Measurements from ENCODE around the gene CCDC92B.

The CCDC92B gene

DNA sequence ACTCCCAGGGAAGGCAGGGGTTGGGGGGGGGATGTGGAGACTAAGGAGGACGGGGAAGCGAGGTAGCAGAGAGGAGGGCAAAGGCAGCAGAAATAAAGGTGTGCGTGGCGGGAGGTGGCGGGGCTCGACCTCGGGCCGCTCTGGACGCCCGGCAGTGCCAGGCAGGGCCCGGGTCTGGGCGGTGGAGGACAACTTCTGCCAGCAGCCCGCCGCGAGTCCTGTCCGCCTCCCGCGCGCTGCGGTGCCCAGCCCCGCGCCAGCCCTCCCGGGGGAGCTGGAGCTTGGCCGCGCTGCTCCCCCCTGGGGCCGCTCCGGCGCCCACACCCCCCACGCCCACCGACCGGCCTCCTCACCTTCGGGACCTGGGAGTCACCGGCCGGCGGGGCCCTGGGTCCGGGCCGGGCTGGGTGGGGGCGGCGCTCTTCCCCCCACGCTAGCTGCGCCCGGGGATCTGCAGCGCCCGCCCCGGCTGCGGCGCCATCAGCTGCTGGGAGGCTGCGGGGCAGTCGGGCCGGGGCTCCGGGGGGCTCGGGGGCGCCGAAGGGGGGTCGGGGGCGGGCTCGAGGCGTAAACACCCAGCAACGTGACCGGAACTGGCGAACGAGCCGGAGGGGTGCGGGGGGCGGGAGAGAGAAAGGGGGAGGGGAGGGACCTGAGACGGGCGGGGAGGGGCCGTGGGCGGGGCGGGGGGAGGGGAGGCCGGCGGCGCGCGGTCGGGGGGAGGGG lies at the start of gene CCDC92B:
CCDC92B (minus strand) TSS at position 595 of the 726 bp plus-strand sequence. CDS start 14,507 bp downstream, outside the sequence.
- no peak within 1 kb of the TSS for H3K4me3 ChIP-seq (ENCODE audit: low read depth, low read length)
- DNase-seq (ENCODE audit: low read depth) = no peak
- no peak for TF ChIP-seq POLR2A (IDR thresholded peaks at IDR 0.05; ENCODE audit: extremely low read depth, insufficient read length)
- TF ChIP-seq MYC (IDR thresholded peaks at IDR 0.05; ENCODE audit: low read depth, low read length) = no peak
- TF ChIP-seq, protein P1, sequence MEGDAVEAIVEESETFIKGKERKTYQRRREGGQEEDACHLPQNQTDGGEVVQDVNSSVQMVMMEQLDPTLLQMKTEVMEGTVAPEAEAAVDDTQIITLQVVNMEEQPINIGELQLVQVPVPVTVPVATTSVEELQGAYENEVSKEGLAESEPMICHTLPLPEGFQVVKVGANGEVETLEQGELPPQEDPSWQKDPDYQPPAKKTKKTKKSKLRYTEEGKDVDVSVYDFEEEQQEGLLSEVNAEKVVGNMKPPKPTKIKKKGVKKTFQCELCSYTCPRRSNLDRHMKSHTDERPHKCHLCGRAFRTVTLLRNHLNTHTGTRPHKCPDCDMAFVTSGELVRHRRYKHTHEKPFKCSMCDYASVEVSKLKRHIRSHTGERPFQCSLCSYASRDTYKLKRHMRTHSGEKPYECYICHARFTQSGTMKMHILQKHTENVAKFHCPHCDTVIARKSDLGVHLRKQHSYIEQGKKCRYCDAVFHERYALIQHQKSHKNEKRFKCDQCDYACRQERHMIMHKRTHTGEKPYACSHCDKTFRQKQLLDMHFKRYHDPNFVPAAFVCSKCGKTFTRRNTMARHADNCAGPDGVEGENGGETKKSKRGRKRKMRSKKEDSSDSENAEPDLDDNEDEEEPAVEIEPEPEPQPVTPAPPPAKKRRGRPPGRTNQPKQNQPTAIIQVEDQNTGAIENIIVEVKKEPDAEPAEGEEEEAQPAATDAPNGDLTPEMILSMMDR (IDR thresholded peaks at IDR 0.05; ENCODE audit: low read depth, low read length) = no peak
- TF ChIP-seq, protein P2, sequence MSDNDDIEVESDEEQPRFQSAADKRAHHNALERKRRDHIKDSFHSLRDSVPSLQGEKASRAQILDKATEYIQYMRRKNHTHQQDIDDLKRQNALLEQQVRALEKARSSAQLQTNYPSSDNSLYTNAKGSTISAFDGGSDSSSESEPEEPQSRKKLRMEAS (IDR thresholded peaks at IDR 0.05; ENCODE audit: low read depth, low read length) = no peak

DNA sequence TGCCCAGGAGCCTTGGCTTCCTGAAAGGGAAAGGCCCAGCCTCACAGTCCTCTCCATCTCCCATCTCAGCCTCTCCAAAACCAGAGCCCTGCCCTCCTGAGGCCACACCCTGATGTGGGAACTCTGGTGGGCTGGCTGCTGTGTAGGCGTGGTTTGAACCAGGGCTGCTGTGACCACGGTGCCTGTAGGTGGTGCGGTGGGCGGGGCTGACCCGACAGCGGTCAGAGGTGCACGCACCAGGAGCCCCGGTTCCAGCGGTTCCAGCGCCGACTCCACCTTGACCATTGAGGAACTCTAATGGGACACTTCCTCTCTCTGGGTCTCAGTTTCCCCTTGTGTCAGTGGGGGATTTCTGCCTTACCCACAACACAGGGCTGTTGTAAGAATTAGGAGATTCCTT lies 49.2 kb upstream of the CCDC92B start:
- no peak for DNase-seq (ENCODE audit: low read depth)
- no peak overlapping the region for H3K4me3 ChIP-seq (ENCODE audit: low read depth, low read length)

DNA sequence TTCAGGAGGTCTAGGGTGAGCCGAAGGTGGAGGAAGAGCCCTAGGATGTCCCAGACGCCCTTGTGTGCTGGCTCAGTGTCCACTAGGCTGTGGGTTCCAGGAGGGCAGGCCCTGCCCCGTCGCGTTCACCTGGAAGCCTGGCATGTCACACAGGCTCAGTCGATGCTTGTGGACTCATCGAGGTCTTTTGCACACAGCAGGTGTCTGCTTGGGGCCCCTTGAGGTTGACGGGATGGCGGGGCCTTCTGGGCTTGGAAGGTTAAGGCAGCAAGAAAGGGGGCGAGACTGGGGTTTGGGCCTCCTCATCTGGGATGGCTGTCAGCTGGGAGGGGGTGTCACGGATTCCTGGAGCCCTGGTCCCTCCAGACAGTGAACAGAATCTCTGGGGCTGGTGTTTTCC lies 48.7 kb upstream of the CCDC92B start:
- H3K4me3 ChIP-seq (ENCODE audit: low read depth, low read length) = no peak overlapping the region

More for the DNA sequence above, 49.2 kb upstream of the CCDC92B start:
- TF ChIP-seq POLR2A (IDR thresholded peaks at IDR 0.05; ENCODE audit: extremely low read depth, insufficient read length) (no peak), MYC (IDR thresholded peaks at IDR 0.05; ENCODE audit: low read depth, low read length) (no peak)
- TF ChIP-seq, protein P1 (IDR thresholded peaks at IDR 0.05; ENCODE audit: low read depth, low read length) = no peak
- TF ChIP-seq, protein P2 (IDR thresholded peaks at IDR 0.05; ENCODE audit: low read depth, low read length) = no peak

DNA sequence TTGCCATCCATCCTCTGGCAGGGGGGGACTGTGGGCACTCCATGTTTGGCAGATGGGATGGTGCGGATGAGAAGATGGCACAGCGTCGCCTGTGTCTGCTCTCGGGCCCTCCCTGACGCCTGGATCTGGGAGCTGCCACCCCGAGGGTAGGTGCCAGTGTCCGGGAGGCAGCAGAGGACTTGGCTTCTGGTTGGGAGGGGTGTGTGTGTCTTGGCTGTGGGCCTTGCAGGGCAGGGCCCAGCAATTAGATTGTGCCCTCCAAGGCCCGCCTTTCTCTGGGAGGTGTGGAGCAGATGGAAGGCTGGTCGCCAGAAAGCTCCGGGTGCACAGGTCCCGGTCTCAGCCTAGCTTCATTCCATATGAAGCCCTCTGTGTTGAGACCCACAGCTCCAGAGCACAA lies 48.2 kb upstream of the CCDC92B start:
- no peak for TF ChIP-seq MYC (IDR thresholded peaks at IDR 0.05; ENCODE audit: low read depth, low read length)
- TF ChIP-seq, protein P1 (IDR thresholded peaks at IDR 0.05; ENCODE audit: low read depth, low read length) = no peak
- H3K4me3 ChIP-seq (ENCODE audit: low read depth, low read length) = peak overlapping the region; percentile 66
- no peak for DNase-seq (ENCODE audit: low read depth)

More for the DNA sequence above, 48.7 kb upstream of the CCDC92B start:
- TF ChIP-seq, protein P1 (IDR thresholded peaks at IDR 0.05; ENCODE audit: low read depth, low read length) = no peak
- TF ChIP-seq MYC (IDR thresholded peaks at IDR 0.05; ENCODE audit: low read depth, low read length) = no peak
- TF ChIP-seq, protein P2 (IDR thresholded peaks at IDR 0.05; ENCODE audit: low read depth, low read length) = no peak
- no peak for TF ChIP-seq POLR2A (IDR thresholded peaks at IDR 0.05; ENCODE audit: extremely low read depth, insufficient read length)
- no peak for DNase-seq (ENCODE audit: low read depth)

DNA sequence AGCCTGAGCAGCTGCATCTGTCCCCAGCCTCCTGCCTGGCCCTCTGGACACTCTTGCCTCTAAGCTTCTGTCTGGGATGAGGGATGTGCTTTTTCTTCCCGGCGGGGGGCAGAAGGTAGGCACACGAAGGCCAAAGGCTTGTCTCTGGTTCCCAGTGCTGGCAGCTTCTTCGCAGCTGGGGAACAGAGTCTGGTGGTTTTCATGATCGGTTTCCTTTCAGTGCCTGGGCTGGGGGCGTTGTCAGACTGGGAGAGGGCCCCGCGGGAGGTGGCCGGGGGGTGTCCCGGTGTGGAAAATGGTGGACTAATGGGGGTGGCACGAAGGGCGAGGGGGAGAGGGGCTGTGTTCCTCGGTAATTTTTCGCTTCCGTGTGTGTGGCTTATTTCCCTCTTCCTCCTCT lies 47.8 kb upstream of the CCDC92B start:
- DNase-seq (ENCODE audit: low read depth) = peak; percentile 26
- H3K4me3 ChIP-seq (ENCODE audit: low read depth, low read length) = peak overlapping the region; percentile 66
- TF ChIP-seq POLR2A (IDR thresholded peaks at IDR 0.05; ENCODE audit: extremely low read depth, insufficient read length) = no peak
- TF ChIP-seq, protein P2 (IDR thresholded peaks at IDR 0.05; ENCODE audit: low read depth, low read length) = no peak
- TF ChIP-seq, protein P1 (IDR thresholded peaks at IDR 0.05; ENCODE audit: low read depth, low read length) = no peak
- TF ChIP-seq MYC (IDR thresholded peaks at IDR 0.05; ENCODE audit: low read depth, low read length) = no peak

All from NB4 (cell line).